ENCODE data around the gene GABARAPL1. TPM values are rescaled to one million over a fixed set of nuclear protein-coding genes. Genes with fewer than 3 reads are reported as not detected.
"Not testable (repeated sequence)": the region's sequence is repeated elsewhere in the genome, so short reads cannot be mapped to it uniquely, and the experiment has no call there.

Gene GABARAPL1
- total RNA-seq, 1 experiment from 2014 or later: 70.6 TPM

GRCh38 chr12:10220398-10221077, 7.9 kb downstream of the GABARAPL1 start:
- H3K27ac ChIP-seq (ENCODE audit: low read depth, low read length, poor library complexity, severe bottlenecking): no peak overlapping the region

GRCh38 chr12:10221846-10222245, 9.2 kb downstream of the GABARAPL1 start:
- H3K4me3 ChIP-seq (ENCODE audit: low read depth, low read length, poor library complexity, severe bottlenecking): no peak overlapping the region
- no peaks in the 10 kb centered on the region for H3K27me3 ChIP-seq (replicated peaks; ENCODE audit: insufficient read depth, low read depth, low read length, poor library complexity)
- H3K9me3 ChIP-seq (ENCODE audit: low read depth, low read length, poor library complexity, severe bottlenecking): no peaks in the 10 kb centered on the region
- BruUV-seq (replicated peaks): no TSS peak
- H3K4me1 ChIP-seq (ENCODE audit: insufficient read depth, low read length, poor library complexity, severe bottlenecking): no peaks in the 10 kb centered on the region
- ChIA-PET POLR2A (ENCODE audit: low non-redundant PET) (no interaction called here), CTCF (no interaction called here)
- no peak for DNase-seq (ENCODE audit: low spot score)
- no peak overlapping the region for H3K27ac ChIP-seq (ENCODE audit: low read depth, low read length, poor library complexity, severe bottlenecking)
- intact Hi-C loops (cut with micrococcal nuclease; ENCODE audit: unreplicated experiment): no loop called here
- TF ChIP-seq CTCF (conservative IDR thresholded peaks at IDR 0.05; ENCODE audit: low read depth, low read length) (no peak), EZH2 (IDR thresholded peaks at IDR 0.05; ENCODE audit: borderline replicate concordance, low read depth, low read length, poor library complexity, severe bottlenecking) (no peak)
- peaks cover 53% of the 10 kb centered on the region for H3K36me3 ChIP-seq (ENCODE audit: insufficient read depth, low read length, poor library complexity, severe bottlenecking)

More at GRCh38 chr12:10220398-10221077, 7.9 kb downstream of the GABARAPL1 start:
- ChIA-PET CTCF (no interaction called here), POLR2A (ENCODE audit: low non-redundant PET) (no interaction called here)
- Histone ChIP-seq H3K9me3 (ENCODE audit: low read depth, low read length, poor library complexity, severe bottlenecking) (no peaks in the 10 kb centered on the region), H3K27me3 (replicated peaks; ENCODE audit: insufficient read depth, low read depth, low read length, poor library complexity) (no peaks in the 10 kb centered on the region), H3K4me1 (ENCODE audit: insufficient read depth, low read length, poor library complexity, severe bottlenecking) (no peaks in the 10 kb centered on the region), H3K4me3 (ENCODE audit: low read depth, low read length, poor library complexity, severe bottlenecking) (no peak overlapping the region), H3K36me3 (ENCODE audit: insufficient read depth, low read length, poor library complexity, severe bottlenecking) (peaks cover 58% of the 10 kb centered on the region)
- intact Hi-C loops (cut with micrococcal nuclease; ENCODE audit: unreplicated experiment): no loop called here
- TF ChIP-seq CTCF (conservative IDR thresholded peaks at IDR 0.05; ENCODE audit: low read depth, low read length) (no peak), EZH2 (IDR thresholded peaks at IDR 0.05; ENCODE audit: borderline replicate concordance, low read depth, low read length, poor library complexity, severe bottlenecking) (no peak)
- DNase-seq (ENCODE audit: low spot score): no peak
- BruUV-seq (replicated peaks): no TSS peak

GRCh38 chr12:10223208-10223607, 10.5 kb downstream of the GABARAPL1 start:
- ChIA-PET POLR2A (ENCODE audit: low non-redundant PET) (no interaction called here), CTCF (no interaction called here)
- H3K9me3 ChIP-seq (ENCODE audit: low read depth, low read length, poor library complexity, severe bottlenecking): no peaks in the 10 kb centered on the region

GRCh38 chr12:10225426-10225825, 12.7 kb downstream of the GABARAPL1 start:
- H3K4me3 ChIP-seq (ENCODE audit: low read depth, low read length, poor library complexity, severe bottlenecking); H3K9me3 ChIP-seq (ENCODE audit: low read depth, low read length, poor library complexity, severe bottlenecking); H3K27ac ChIP-seq (ENCODE audit: low read depth, low read length, poor library complexity, severe bottlenecking); H3K27me3 ChIP-seq (replicated peaks; ENCODE audit: insufficient read depth, low read depth, low read length, poor library complexity); POLR2A ChIA-PET (ENCODE audit: low non-redundant PET); intact Hi-C loops (cut with micrococcal nuclease; ENCODE audit: unreplicated experiment); H3K4me1 ChIP-seq (ENCODE audit: insufficient read depth, low read length, poor library complexity, severe bottlenecking); CTCF ChIA-PET; DNase-seq (ENCODE audit: low spot score); BruUV-seq (replicated peaks): not testable (repeated sequence)
- H3K36me3 ChIP-seq (ENCODE audit: insufficient read depth, low read length, poor library complexity, severe bottlenecking): peaks cover 37% of the 10 kb centered on the region

More at GRCh38 chr12:10223208-10223607, 10.5 kb downstream of the GABARAPL1 start:
- BruUV-seq (replicated peaks): no TSS peak
- H3K4me1 ChIP-seq (ENCODE audit: insufficient read depth, low read length, poor library complexity, severe bottlenecking): no peaks in the 10 kb centered on the region
- peaks cover 53% of the 10 kb centered on the region for H3K36me3 ChIP-seq (ENCODE audit: insufficient read depth, low read length, poor library complexity, severe bottlenecking)
- H3K27me3 ChIP-seq (replicated peaks; ENCODE audit: insufficient read depth, low read depth, low read length, poor library complexity): no peaks in the 10 kb centered on the region
- no peak for DNase-seq (ENCODE audit: low spot score)
- no peak overlapping the region for H3K4me3 ChIP-seq (ENCODE audit: low read depth, low read length, poor library complexity, severe bottlenecking)
- intact Hi-C loops (cut with micrococcal nuclease; ENCODE audit: unreplicated experiment): no loop called here
- TF ChIP-seq CTCF (conservative IDR thresholded peaks at IDR 0.05; ENCODE audit: low read depth, low read length) (no peak), EZH2 (IDR thresholded peaks at IDR 0.05; ENCODE audit: borderline replicate concordance, low read depth, low read length, poor library complexity, severe bottlenecking) (no peak)
- no peak overlapping the region for H3K27ac ChIP-seq (ENCODE audit: low read depth, low read length, poor library complexity, severe bottlenecking)

Data from A673 (cell line).